ENCODE results near the gene ZNF653.
A peak's percentile ranks its signal among the peaks of the same experiment; 100 is the strongest.
"Not testable (repeated sequence)": the region's sequence is repeated elsewhere in the genome, so short reads cannot be mapped to it uniquely, and the experiment has no call there.

Gene ZNF653

GRCh38 chr19:11480715-11481533 lies 24.7 kb downstream of the ZNF653 start, which contains the start of gene ELAVL3:
Gene ELAVL3 (minus strand): TSS chr19:11481046. CDS start chr19:11480608, 438 bp downstream.
- TF ChIP-seq, protein P1, sequence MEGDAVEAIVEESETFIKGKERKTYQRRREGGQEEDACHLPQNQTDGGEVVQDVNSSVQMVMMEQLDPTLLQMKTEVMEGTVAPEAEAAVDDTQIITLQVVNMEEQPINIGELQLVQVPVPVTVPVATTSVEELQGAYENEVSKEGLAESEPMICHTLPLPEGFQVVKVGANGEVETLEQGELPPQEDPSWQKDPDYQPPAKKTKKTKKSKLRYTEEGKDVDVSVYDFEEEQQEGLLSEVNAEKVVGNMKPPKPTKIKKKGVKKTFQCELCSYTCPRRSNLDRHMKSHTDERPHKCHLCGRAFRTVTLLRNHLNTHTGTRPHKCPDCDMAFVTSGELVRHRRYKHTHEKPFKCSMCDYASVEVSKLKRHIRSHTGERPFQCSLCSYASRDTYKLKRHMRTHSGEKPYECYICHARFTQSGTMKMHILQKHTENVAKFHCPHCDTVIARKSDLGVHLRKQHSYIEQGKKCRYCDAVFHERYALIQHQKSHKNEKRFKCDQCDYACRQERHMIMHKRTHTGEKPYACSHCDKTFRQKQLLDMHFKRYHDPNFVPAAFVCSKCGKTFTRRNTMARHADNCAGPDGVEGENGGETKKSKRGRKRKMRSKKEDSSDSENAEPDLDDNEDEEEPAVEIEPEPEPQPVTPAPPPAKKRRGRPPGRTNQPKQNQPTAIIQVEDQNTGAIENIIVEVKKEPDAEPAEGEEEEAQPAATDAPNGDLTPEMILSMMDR (conservative IDR thresholded peaks at IDR 0.05; ENCODE audit: low read depth, low read length), result no peak
- DNase-seq (ENCODE audit: low read depth), result no peak
- no peak within 1 kb of the TSS for H3K4me3 ChIP-seq (ENCODE audit: low read depth, low read length)

GRCh38 chr19:11479898-11480714 lies 25.5 kb downstream of the ZNF653 start:
- H3K4me3 ChIP-seq (ENCODE audit: low read depth, low read length), result no peak overlapping the region
- no peak for DNase-seq (ENCODE audit: low read depth)
- TF ChIP-seq, protein P1 (conservative IDR thresholded peaks at IDR 0.05; ENCODE audit: low read depth, low read length), result no peak

DNA sequence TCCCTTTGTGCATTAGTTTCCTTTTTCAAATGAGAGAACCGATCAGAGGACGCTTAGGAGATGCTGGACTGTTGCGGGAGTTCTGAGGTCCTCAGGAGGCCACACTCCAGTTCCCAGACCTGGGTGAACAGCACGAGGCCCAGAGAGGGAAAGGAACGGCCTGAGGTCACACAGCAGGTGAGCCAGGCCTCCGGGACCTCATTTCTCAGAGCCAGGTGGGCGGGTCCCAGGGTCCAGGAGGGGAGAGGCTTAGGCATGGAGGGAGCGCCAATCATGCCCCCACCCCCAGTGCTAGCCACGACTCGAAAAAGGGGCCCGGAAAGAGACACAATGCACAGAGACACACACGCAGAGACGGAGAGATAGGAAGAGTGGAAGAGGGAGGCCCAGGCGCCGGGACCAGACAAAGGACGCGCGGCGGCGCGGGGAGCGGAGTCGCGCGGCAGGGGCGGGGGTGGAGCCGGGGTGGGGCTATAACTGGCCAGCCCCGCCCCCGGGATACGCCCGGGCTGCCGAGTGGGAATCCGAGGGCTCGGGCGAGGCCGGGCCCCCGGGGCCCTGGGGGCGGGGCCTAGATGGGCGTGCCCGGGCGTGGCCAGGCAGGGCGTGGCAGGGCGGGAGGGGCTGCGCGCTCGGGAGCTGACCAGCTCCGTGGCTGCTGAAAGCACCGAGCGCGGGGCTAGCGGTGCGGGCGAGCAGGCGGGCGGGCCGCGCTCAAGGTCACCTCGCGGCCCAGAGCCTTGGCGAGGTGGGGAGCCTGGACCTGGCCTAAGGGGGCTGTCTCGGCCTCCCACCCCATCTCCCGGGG lies 26.3 kb downstream of the ZNF653 start:
- TF ChIP-seq, protein P1 (conservative IDR thresholded peaks at IDR 0.05; ENCODE audit: low read depth, low read length), result no peak
- DNase-seq (ENCODE audit: low read depth), result peak; percentile 15
- no peak overlapping the region for H3K4me3 ChIP-seq (ENCODE audit: low read depth, low read length)

- no peak overlapping the region for H3K4me3 ChIP-seq (ENCODE audit: low read depth, low read length)
- DNase-seq (ENCODE audit: low read depth), result no peak
- TF ChIP-seq, protein P1 (conservative IDR thresholded peaks at IDR 0.05; ENCODE audit: low read depth, low read length), result no peak
Observed at GRCh38 chr19:11478167-11479089, 27.2 kb downstream of the ZNF653 start.

GRCh38 chr19:11475861-11476260 lies 29.8 kb downstream of the ZNF653 start:
- TF ChIP-seq, protein P1 (conservative IDR thresholded peaks at IDR 0.05; ENCODE audit: low read depth, low read length), result no peak
- DNase-seq (ENCODE audit: low read depth), result no peak
- H3K4me3 ChIP-seq (ENCODE audit: low read depth, low read length), result no peak overlapping the region

DNA sequence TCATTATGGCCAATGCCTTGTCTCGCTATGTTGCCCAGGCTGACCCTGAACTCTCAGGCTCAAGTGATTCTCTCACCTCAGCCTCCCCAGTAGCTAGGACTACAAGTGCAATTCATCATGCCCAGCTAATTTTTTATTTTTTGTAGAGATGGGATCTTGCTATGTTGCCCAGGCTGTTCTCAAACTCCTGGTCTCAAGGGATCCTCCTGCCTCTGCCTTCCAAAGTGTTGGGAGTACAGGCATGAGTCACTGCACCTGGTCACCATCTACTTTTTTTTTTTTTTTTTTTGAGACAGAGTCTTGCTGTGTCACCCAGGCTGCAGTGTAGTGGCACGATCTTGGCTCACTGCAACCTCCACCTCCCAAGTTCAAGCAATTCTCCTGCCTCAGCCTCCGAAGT lies 30.3 kb downstream of the ZNF653 start:
- DNase-seq (ENCODE audit: low read depth); H3K4me3 ChIP-seq (ENCODE audit: low read depth, low read length): not testable (repeated sequence)

All from choroid plexus epithelial cell (primary cell).